ENCODE measurements around the gene DGKQ. TPM values are rescaled to one million over a fixed set of nuclear protein-coding genes. Genes with fewer than 3 reads are reported as not detected.

Gene DGKQ
- total and polyA plus RNA-seq, 2 of the 13 experiments (the other 11 are each of a cell fraction or from before 2014, with no cell fraction given) = 4.5 to 7.2 TPM

DNA sequence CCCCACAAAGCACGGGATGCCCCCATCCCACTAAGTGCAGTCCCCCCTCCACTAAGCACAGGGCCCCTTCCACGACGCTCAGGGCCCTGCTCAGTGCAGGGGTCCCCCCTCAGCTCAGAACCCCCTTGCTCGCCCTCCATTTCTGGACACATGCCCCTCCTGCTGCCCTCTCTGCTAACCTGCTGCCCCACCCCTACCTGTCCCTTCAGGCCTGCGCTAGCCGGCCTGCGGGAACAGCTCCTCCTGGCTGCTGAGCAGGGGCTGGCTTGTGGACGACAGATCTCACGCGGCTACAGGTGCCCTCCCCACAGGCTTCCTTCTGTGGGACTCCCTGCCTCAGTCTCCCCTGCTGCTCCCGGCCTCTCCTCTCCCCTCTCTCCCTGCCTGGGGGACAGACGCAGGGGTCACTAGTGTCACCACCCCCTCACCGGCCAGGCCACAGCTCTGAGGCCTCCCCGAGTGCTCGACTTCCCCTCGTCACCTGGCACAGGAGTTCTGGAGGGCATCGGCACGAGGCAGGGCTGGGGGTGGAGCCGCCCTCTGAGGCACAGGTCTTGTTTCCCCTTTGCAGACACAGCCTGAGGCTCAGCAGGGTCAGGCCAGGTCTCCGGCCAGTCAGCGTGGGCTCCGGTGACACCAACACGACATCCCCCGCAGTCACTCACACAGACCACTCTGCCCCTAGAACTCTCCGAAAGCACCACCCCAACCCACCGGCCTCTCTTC lies 62.8 kb downstream of the DGKQ start:
- Histone ChIP-seq H3K9me3 (ENCODE audit: low read length) (no peaks in the 10 kb centered on the region), H3K36me3 (replicated peaks in 1 of 2; ENCODE audit: control insufficient read depth in 1 of 2, insufficient read depth in 2 of 2, low read length in 2 of 2) (peaks cover 13 to 26% of the 10 kb centered on the region in 2 experiments; a peak in 4 of 5 replicates), H2AFZ (ENCODE audit: low read length) (no peak overlapping the region), H3K4me2 (ENCODE audit: low read depth, low read length) (no peak overlapping the region), H3K27me3 (ENCODE audit: control insufficient read depth in 1 of 2, insufficient read depth in 2 of 2, low read length in 2 of 2) (no peaks in the 10 kb centered on the region), H3K27ac (ENCODE audit: extremely low read length, insufficient read depth, low read length) (no peak overlapping the region), H3K9ac (ENCODE audit: insufficient read depth, low read depth, low read length) (no peak overlapping the region), H4K20me1 (ENCODE audit: insufficient read depth, low read length) (no peaks in the 10 kb centered on the region), H3K4me3 (replicated peaks in 1 of 3; ENCODE audit: insufficient read depth in 1 of 3, low read depth in 2 of 3, low read length in 3 of 3) (no peak overlapping the region), H3K79me2 (ENCODE audit: insufficient read depth, low read length) (peaks cover 5% of the 10 kb centered on the region), H3K4me1 (ENCODE audit: insufficient read depth, low read length) (no peaks in the 10 kb centered on the region)
- ChIA-PET CTCF (ENCODE audit: low intra/inter-chr PET ratio, low total read pairs) (no interaction called here), POLR2A (no interaction called here)
- no TSS peak for BruUV-seq (replicated peaks)
- no peak for FAIRE-seq
- intact Hi-C loops (cut with micrococcal nuclease; ENCODE audit: unreplicated experiment) (no loop called here), in situ Hi-C loops (cut with HindIII; ENCODE audit: extremely low pct_ligation_motif_present, low pct_unique_long_range_greater_than_20kb) (no loop called here)
- no peak for DNase-seq (ENCODE audit: low spot score)
- no peak for TF ChIP-seq ZNF10 (CRISPR knock-in tag; IDR thresholded peaks at IDR 0.05; ENCODE audit: borderline replicate concordance, low read depth)
- TF ChIP-seq TP53 (CRISPR knock-in tag; conservative IDR thresholded peaks at IDR 0.05) = no peak
- TF ChIP-seq ELF3 (CRISPR knock-in tag; IDR thresholded peaks at IDR 0.05) = no peak
- no peak for TF ChIP-seq FIP1L1 (IDR thresholded peaks at IDR 0.05; ENCODE audit: borderline replicate concordance, insufficient read depth, low read depth, low read length)
- no peak for TF ChIP-seq HOXA7 (CRISPR knock-in tag; IDR thresholded peaks at IDR 0.05)
- TF ChIP-seq ZNF317 (CRISPR knock-in tag; IDR thresholded peaks at IDR 0.05) = no peak
- TF ChIP-seq BORCS8-MEF2B (CRISPR knock-in tag; IDR thresholded peaks at IDR 0.05) = no peak
- WGBS (ENCODE audit: low lambda C conversion rate) = 97% methylated on average over 24 of the region's 26 CpGs
- ATAC-seq = no peak

DNA sequence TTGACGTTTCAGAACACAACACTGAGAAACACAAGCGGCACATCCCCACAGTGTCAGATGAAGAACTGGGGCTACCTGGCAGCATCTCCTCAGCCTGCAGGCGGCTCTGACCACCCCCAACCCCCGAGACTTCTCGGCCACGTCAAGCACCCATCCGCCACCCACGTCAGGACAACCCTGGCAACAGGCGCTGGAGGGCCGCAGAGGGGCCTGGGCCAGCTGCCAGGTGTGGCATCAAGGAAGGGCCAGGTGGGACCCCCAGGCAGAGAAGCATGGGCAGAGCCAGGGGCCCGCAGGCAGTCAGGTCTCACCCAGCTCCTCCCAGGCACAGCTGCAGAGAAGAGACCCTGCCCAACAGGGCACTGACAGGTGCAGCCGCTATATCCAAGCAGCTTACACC lies 63.5 kb downstream of the DGKQ start:
- ChIA-PET CTCF (ENCODE audit: low intra/inter-chr PET ratio, low total read pairs) (no interaction called here), POLR2A (no interaction called here)
- Histone ChIP-seq H3K9ac (ENCODE audit: insufficient read depth, low read depth, low read length) (no peak overlapping the region), H4K20me1 (ENCODE audit: insufficient read depth, low read length) (no peaks in the 10 kb centered on the region), H3K4me2 (ENCODE audit: low read depth, low read length) (no peak overlapping the region), H3K27ac (ENCODE audit: extremely low read length, insufficient read depth, low read length) (no peak overlapping the region), H3K4me3 (replicated peaks in 1 of 3; ENCODE audit: insufficient read depth in 1 of 3, low read depth in 2 of 3, low read length in 3 of 3) (no peak overlapping the region), H3K27me3 (ENCODE audit: control insufficient read depth in 1 of 2, insufficient read depth in 2 of 2, low read length in 2 of 2) (no peaks in the 10 kb centered on the region), H3K4me1 (ENCODE audit: insufficient read depth, low read length) (no peaks in the 10 kb centered on the region), H2AFZ (ENCODE audit: low read length) (no peak overlapping the region), H3K9me3 (ENCODE audit: low read length) (no peaks in the 10 kb centered on the region), H3K79me2 (ENCODE audit: insufficient read depth, low read length) (no peaks in the 10 kb centered on the region), H3K36me3 (replicated peaks in 1 of 2; ENCODE audit: control insufficient read depth in 1 of 2, insufficient read depth in 2 of 2, low read length in 2 of 2) (peaks cover 13 to 27% of the 10 kb centered on the region in 2 experiments; a peak in 4 of 5 replicates)
- DNase-seq (ENCODE audit: low spot score) (no peak), FAIRE-seq (no peak), ATAC-seq (no peak)
- intact Hi-C loops (cut with micrococcal nuclease; ENCODE audit: unreplicated experiment) (no loop called here), in situ Hi-C loops (cut with HindIII; ENCODE audit: extremely low pct_ligation_motif_present, low pct_unique_long_range_greater_than_20kb) (no loop called here)
- BruUV-seq (replicated peaks) = no TSS peak
- WGBS (ENCODE audit: low lambda C conversion rate) = 100% methylated on average over 5 of the region's 12 CpGs
- no peak for TF ChIP-seq KDM4B (CRISPR knock-in tag; IDR thresholded peaks at IDR 0.05)
- no peak for TF ChIP-seq FOXK2 (IDR thresholded peaks at IDR 0.05)
- TF ChIP-seq SAP130 (CRISPR knock-in tag; IDR thresholded peaks at IDR 0.05; ENCODE audit: low read depth) = no peak
- TF ChIP-seq, protein P1, sequence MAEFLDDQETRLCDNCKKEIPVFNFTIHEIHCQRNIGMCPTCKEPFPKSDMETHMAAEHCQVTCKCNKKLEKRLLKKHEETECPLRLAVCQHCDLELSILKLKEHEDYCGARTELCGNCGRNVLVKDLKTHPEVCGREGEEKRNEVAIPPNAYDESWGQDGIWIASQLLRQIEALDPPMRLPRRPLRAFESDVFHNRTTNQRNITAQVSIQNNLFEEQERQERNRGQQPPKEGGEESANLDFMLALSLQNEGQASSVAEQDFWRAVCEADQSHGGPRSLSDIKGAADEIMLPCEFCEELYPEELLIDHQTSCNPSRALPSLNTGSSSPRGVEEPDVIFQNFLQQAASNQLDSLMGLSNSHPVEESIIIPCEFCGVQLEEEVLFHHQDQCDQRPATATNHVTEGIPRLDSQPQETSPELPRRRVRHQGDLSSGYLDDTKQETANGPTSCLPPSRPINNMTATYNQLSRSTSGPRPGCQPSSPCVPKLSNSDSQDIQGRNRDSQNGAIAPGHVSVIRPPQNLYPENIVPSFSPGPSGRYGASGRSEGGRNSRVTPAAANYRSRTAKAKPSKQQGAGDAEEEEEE (CRISPR knock-in tag; IDR thresholded peaks at IDR 0.05; ENCODE audit: borderline replicate concordance) = no peak
- TF ChIP-seq, protein P2, sequence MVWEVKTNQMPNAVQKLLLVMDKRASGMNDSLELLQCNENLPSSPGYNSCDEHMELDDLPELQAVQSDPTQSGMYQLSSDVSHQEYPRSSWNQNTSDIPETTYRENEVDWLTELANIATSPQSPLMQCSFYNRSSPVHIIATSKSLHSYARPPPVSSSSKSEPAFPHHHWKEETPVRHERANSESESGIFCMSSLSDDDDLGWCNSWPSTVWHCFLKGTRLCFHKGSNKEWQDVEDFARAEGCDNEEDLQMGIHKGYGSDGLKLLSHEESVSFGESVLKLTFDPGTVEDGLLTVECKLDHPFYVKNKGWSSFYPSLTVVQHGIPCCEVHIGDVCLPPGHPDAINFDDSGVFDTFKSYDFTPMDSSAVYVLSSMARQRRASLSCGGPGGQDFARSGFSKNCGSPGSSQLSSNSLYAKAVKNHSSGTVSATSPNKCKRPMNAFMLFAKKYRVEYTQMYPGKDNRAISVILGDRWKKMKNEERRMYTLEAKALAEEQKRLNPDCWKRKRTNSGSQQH (CRISPR knock-in tag; IDR thresholded peaks at IDR 0.05; ENCODE audit: low read depth) = no peak
- no peak for TF ChIP-seq HDAC2 (CRISPR knock-in tag; IDR thresholded peaks at IDR 0.05)
- TF ChIP-seq, protein P3, sequence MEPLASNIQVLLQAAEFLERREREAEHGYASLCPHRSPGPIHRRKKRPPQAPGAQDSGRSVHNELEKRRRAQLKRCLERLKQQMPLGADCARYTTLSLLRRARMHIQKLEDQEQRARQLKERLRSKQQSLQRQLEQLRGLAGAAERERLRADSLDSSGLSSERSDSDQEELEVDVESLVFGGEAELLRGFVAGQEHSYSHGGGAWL (CRISPR knock-in tag; IDR thresholded peaks at IDR 0.05) = no peak
- no peak for TF ChIP-seq ZNF644 (CRISPR knock-in tag; IDR thresholded peaks at IDR 0.05; ENCODE audit: low read depth)
- TF ChIP-seq ZNF501 (CRISPR knock-in tag; IDR thresholded peaks at IDR 0.05) = no peak
